ENCODE results near the gene FGD4.

DNA sequence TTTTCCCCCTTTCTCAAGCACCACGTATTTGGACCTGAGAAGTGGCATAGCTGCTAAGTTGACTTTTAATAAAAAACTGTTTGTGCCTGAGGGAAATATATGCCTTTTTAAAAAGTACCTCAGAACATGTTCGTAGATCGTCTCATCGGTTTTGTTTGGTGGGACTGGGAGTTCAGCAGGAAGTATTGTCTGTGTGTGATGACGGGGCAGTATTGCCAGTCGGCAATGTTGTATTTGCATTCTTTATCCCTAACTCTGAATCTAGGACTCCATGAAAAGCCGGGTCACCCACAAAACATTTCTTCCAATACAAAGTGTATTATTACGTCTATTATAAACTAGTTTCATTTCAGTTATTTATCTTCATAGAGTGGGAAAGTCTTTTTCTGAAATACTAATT lies 19.7 kb upstream of the FGD4 start:
- TF ChIP-seq CTCF (IDR thresholded peaks at IDR 0.05) (no peak), POLR2A (IDR thresholded peaks at IDR 0.05) (no peak), EP300 (IDR thresholded peaks at IDR 0.05) (no peak), POLR2AphosphoS5 (IDR thresholded peaks at IDR 0.05) (no peak)
